Endothelial cell of umbilical vein (primary cell): ENCODE data around the gene RASAL1.

Experiments used
- CTCF ChIP-seq, 2 donors: IDR thresholded peaks; 1 replicate in 1 of 2; 2 replicates in 1 of 2; pipeline ENCODE4 v1.5.1; 2011; ENCODE audit warnings: low read length in 2 of 2, mild to moderate bottlenecking in 2 of 2, moderate library complexity in 2 of 2, control low read depth in 1 of 2, inconsistent platforms in 1 of 2, low read depth in 1 of 2; ENCODE audit not compliant: insufficient read depth in 1 of 2; ENCODE audit errors: extremely low read depth in 1 of 2
- MAX ChIP-seq: IDR thresholded peaks from 2 replicates; pipeline ENCODE4 v1.6.1; 2011; ENCODE audit not compliant: insufficient read depth, insufficient read length
- POLR2AphosphoS5 ChIP-seq: IDR thresholded peaks from 2 replicates; pipeline ENCODE4 v1.6.1; 2012; ENCODE audit warnings: low read depth, mild to moderate bottlenecking, control low read depth, low read length, moderate library complexity; ENCODE audit not compliant: insufficient read depth

GRCh38 chr12:113116875-113117274, 18.7 kb downstream of the RASAL1 start:
- TF ChIP-seq CTCF (IDR thresholded peaks at IDR 0.05; ENCODE audit: extremely low read depth in 1 of 2, insufficient read depth in 1 of 2, low read depth in 1 of 2, low read length in 2 of 2) (no peak), MAX (no peak), POLR2AphosphoS5 (no peak)
